ENCODE measurements around the gene MRC1. TPM values are rescaled to one million over a fixed set of nuclear protein-coding genes. Genes with fewer than 3 reads are reported as not detected.

Gene MRC1
- total and polyA plus RNA-seq, 2 of the 8 experiments (the other 6 are each of a cell fraction or from before 2014, with no cell fraction given), result 0.03 to 0.06 TPM

DNA sequence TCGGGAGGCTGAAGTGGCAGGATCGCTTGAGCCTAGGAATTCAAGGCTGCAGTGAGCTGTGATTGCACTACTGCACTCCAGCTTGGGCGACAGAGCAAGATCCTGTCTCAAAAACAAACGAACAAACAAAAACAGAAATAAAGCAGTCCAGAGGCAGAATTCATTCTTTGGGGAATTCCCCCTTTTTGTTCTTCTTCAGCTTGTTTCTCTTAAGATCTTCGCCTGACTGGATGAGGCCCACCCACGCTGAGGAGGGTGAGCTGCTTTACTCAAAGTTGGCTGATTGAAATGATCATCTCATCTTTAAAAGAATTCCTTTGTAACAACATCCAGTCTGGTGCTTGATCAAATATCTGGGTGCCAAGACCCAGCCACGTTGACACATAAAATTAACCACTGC, 10.7 kb downstream of the MRC1 start (continued):
- TF ChIP-seq SP1 (IDR thresholded peaks at IDR 0.05; ENCODE audit: low read depth, low read length), result no peak
- no peak for TF ChIP-seq BRCA1 (IDR thresholded peaks at IDR 0.05; ENCODE audit: low read depth, low read length)
- TF ChIP-seq NANOG (IDR thresholded peaks at IDR 0.05; ENCODE audit: insufficient read depth, low read depth, low read length, poor library complexity, severe bottlenecking), result no peak
